Limb (tissue), 2 donors: ENCODE results near the gene WWOX.
A peak's percentile ranks its signal among the peaks of the same experiment; 100 is the strongest.
"Not testable (repeated sequence)": the region's sequence is repeated elsewhere in the genome, so short reads cannot be mapped to it uniquely, and the experiment has no call there.

ENCODE experiments used
- DNase-seq, 2 donors: peaks; one replicate each; pipeline ENCODE4 v3.0.0-alpha.2; 2016; ENCODE audit errors: extremely low spot score in 2 of 2

The WWOX gene

DNA sequence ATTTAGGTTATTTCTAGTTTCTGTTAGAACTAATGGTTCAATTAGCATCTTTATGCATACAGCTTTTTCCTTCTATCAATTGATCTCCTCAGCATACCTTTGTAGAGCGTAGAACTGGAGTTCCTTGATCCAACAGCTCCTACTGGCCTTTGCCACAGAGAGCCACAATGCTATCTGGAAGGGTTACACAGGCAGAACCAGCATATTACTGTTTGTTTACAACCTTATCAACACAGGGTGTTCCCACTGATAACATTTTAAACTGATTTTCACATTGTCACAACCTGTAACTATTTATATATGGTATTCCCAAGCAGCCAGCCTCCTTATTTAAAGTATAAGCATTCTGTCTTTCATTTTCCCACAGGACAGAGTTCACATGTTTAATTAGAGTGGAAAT is 1118.9 kb downstream of the WWOX start:
- no peak for DNase-seq

DNA sequence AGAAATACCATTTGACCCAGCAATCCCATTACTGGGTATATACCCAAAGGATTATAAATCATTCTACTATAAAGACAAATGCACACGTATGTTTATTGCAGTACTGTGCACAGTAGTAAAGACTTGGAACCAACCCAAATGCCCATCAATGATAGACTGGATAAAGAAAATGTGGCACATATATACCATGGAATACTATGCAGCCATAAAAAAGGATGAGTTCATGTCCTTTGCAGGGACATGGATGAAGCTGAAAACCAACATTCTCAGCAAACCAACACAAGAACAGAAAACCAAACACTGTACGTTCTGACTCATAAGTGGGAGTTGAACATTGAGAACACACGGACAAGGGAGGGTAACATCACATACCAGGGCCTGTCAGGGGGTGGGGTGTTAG is 1126.5 kb downstream of the WWOX start:
- not testable (repeated sequence) for DNase-seq

DNA sequence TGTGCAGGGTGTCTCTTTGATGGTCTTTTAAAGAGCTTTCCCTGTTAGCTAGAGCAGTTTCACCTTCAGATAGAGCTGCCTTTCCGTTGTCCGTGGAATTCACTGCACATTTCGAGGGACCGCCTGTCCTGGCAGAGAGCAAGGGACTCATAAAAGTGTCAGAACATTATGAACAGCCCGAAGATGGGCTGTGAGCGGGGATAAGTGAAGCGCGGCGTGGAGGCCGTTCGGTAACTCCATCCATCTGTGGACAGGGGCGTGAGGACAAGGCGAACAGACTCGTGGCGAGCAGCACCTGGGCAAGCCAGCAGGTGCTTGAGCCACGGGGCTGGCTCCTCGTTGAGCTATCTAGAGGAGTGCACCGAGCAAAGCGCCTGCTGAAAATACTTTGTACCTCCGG is 1129.9 kb downstream of the WWOX start:
- DNase-seq = peak in 1 of 2 donors; percentile 35

DNA sequence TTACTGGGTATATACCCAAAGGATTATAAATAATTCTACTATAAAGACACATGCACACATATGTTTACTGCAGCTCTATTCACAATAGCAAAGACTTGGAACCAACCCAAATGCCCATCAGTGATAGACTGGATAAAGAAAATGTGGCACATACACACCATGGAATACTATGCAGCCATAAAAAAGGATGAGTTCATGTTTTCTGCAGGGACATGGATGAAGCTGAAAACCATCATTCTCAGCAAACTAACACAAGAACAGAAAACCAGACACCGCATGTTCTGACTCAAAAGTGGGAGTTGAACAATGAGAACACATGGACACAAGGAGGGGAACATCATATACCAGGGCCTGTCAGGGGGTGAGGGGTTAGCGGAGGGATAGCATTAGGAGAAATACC is 1146.2 kb downstream of the WWOX start:
- not testable (repeated sequence) for DNase-seq

DNA sequence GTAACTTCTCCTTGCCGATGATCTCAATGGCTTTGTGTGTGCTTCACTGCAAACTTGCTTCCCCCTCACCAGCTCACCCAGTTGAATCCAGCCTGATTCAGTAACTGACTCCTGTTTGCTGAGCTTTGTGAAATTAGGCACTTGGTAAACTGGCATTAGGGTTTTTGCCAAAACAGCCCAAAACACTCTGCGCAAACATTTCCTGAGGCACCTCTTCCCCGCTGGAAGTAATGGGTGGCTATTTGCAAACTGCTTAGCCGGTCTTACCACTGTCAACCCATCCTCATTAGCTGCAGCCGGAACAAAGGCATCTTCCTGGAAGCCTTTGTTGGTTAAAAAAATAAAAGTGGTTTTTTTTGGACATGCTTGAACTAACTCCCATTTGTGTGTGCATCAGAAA is 1147.9 kb downstream of the WWOX start:
- DNase-seq = no peak

DNA sequence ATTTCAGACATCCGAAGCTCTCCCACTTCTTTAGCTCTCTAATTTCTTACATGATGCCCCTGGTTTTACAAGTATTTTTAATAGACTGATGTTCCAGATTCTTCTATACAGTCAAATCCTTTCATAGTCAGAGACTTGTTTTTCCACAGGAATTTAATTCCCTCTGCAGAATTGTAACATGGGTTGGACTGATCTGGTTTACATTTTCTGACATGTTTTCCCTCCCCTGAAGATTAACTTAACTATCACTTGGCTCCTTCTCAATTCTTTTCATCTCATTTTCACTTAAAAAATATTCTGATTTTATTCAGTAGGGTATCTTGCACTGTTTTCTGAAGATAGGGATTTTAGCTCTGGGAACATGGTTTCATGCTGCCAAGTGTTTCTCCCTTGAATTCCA is 1148.9 kb downstream of the WWOX start:
- no peak for DNase-seq

DNA sequence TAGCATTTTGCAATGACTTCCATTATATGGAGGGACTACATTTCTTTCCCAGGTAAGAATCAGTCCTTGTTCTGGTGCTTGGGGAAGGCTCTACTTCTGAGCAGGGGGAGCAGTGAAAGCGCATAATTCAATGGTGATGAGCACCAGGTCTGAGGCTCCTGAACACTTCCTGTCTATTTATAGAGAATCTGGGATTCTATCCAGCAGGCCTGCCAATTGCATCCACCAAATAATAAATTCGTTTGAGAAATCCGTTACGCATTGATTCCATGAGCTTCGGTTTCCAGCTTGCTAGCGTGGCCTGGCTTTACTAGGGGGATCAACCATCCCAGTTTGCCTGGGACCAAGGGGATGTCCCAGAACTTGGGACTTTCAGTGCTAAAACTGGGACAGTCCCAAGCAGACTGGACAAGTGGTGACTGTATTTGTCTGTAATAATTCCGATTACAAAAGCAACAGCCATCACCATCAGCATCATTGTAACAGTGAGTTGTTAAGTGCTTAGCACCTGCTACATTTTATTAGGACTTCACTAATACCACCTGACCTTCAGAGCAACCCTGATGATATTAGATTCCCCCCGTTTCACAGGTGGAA is 1151.1 kb downstream of the WWOX start:
- peak in 1 of 2 donors; percentile 36 for DNase-seq

DNA sequence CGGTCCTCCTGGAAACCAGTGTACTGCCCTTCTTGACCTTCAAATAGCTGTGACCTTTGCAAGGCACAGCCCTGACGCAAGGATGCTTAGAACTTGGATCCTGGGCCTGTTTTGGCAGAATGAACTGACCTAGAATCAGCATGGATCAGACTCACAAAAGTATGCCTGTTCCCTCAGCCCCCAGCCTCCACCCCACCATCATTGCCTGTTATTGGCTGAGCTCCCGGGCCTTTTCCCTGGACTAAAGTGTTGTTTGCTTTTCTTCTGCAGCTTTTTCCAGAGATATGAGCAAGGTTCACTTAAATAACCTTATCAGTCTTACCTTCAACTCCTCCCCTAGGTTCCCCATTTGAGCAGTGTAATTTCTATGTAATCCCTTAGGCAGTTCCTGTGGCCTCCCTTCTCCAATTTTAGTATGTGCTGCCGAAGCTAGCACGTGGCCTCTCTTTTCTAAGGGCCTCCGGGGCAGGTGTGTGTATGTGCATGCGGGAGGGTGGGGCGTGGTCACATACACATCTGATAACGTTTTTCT is 1153.7 kb downstream of the WWOX start:
- DNase-seq = no peak

DNA sequence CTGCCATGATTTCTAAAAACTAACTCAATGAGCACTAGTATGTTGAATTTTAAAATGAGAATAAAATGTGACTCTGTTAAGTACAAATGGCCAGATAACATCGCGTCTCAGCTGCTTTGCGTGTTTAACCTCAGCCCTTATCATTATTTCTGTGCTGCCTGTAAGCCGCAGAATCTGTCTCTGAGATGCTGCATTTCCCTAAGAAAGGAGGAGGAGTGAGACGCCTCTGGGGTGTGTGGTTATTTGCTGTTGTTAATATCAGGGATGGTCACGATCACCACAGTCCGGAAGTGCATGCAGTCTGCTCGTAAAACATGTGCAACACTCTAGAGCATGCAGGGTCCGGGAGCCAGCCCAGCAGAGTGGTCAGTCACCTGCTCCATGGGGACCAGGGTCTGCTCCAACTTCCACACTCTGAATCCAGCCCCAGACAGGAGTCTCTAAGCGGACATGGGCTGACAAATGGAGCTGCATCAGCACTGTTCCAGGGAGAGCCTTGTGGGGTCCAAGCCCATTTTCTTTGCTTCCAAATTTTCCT is 1158.6 kb downstream of the WWOX start:
- no peak for DNase-seq

DNA sequence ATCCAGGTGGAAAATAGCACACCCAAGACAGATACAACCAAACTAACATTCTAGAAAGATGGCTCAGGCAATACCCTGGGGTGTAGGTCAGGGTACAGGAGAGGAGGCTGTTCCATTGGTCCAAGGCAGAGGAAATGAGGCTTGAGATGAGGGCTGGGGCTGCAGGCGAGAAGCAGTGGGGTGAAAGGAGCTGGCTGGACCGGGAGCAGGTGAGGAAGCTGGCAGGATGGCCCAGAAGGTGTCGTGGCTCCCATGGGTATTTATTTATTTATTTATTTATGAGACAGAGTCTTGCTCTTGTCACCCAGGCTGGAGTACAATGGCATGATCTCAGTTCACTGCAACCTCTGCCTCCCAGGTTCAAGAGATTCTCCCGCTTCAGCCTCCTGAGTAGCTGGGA is 1161.4 kb downstream of the WWOX start:
- DNase-seq = not testable (repeated sequence)

DNA sequence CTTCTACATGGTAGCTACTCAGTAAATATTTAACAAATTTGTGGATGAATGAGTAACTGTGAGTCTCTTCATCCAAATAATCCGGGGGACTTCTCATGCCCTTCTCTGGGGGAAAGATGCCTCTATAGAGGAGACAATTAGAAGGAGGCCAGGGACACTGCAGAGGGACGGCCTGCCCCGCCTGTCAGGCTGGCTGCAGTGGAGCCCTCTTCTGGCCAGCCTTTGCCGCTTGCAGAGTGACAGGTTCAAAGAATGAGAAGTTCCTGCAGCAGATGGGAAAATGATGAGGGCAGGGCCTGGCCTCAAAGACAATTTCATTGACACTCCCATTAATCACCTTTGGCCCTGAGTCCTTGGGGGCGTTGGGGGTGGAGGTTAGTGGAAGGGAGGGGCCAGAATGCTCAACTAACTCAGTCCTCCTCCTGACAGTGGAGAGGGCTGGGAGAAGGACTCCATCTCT is 1162.1 kb downstream of the WWOX start:
- peak in 1 of 2 donors; percentile 45 for DNase-seq

DNA sequence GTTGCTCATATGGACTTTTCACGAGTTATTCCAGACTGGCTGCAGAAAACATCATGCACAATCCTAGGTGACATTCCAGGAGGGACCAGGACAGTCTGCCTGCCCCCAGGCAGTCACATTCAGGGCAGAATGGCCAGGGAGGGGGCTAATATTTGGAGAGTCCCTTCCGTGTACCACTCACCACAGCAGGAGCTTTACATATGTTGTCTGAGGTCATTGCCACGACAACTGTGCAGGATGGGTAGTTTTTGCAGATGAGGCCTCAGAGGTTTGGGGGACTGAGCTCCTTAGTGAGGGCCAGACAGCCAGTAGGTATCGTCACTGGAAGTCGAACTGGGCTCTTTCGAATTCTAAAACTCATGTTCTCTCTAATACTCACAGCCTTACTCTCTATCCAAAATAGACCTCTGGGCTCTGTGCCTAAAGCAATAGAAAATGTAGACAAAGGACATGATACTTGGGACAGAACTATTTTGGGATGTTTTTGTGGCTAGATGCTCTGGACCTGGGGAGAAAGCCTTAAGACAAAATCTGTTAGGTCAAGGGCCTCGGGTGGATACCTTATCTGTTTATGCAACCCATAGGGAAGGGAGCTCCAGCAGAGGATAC is 1162.6 kb downstream of the WWOX start:
- no peak for DNase-seq
